B cell (primary cell): ENCODE measurements around the gene ZNF672.

Source experiments
- EZH2 ChIP-seq: IDR thresholded peaks from 2 replicates; pipeline ENCODE4 v1.6.1; 2012; ENCODE audit warnings: borderline replicate concordance, low read depth, mild to moderate bottlenecking, moderate library complexity, low read length; ENCODE audit not compliant: insufficient read depth, poor library complexity, severe bottlenecking
- TF ChIP-seq, protein P1 (sequence below): fragments of 200-600 bp; IDR thresholded peaks from one replicate; pipeline ENCODE4 v1.8.0; 2022; ENCODE audit warnings: antibody characterized with exemption, mild to moderate bottlenecking

DNA sequence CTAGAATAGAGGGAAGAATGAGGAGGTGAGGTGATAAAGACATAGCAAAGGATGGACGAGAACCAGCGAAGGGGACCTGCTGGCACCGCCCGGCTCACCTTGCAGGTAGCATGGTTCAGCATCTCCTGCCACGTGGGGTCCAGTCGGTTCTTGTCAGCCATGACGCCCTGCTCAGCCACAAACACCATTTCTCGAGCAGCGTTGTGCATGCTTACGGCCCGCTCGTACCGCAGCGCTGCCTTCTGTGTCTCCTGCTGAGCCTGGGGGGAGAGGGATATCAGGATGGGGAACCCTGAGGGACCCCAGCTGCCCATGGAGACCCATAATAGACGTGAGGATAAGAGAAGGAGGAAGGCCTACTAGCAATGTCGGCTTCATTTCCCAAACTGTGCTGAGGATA, 23.7 kb upstream of the ZNF672 start:
- TF ChIP-seq EZH2 = no peak
- TF ChIP-seq, protein P1, sequence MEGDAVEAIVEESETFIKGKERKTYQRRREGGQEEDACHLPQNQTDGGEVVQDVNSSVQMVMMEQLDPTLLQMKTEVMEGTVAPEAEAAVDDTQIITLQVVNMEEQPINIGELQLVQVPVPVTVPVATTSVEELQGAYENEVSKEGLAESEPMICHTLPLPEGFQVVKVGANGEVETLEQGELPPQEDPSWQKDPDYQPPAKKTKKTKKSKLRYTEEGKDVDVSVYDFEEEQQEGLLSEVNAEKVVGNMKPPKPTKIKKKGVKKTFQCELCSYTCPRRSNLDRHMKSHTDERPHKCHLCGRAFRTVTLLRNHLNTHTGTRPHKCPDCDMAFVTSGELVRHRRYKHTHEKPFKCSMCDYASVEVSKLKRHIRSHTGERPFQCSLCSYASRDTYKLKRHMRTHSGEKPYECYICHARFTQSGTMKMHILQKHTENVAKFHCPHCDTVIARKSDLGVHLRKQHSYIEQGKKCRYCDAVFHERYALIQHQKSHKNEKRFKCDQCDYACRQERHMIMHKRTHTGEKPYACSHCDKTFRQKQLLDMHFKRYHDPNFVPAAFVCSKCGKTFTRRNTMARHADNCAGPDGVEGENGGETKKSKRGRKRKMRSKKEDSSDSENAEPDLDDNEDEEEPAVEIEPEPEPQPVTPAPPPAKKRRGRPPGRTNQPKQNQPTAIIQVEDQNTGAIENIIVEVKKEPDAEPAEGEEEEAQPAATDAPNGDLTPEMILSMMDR = no peak
